Activated T-cell treated with anti-CD3 and anti-CD28 coated beads for 1 hour (primary cell): ENCODE data around the gene KIF9.
"Not testable (repeated sequence)": the region's sequence is repeated elsewhere in the genome, so short reads cannot be mapped to it uniquely, and the experiment has no call there.

Experiments used
- DNase-seq: peaks from one replicate; pipeline ENCODE4 v3.0.0-alpha.2; 2020; ENCODE audit warnings: low read depth

Gene KIF9

GRCh38 chr3:47250309-47251060, 32.1 kb downstream of the KIF9 start:
- no peak for DNase-seq

GRCh38 chr3:47247131-47248064, 35.2 kb downstream of the KIF9 start:
- no peak for DNase-seq

GRCh38 chr3:47245271-47245670, 37.3 kb downstream of the KIF9 start:
- DNase-seq = no peak

GRCh38 chr3:47244531-47245100, 38.0 kb downstream of the KIF9 start:
- no peak for DNase-seq

- DNase-seq = no peak
Measured at GRCh38 chr3:47243419-47244147, 39.0 kb downstream of the KIF9 start.

- no peak for DNase-seq
Measured at GRCh38 chr3:47239929-47240328, 42.7 kb downstream of the KIF9 start.

- DNase-seq = no peak
Measured at GRCh38 chr3:47238017-47238416, 44.6 kb downstream of the KIF9 start.

- DNase-seq = no peak
Measured at GRCh38 chr3:47228088-47228487, 54.5 kb downstream of the KIF9 start.

- DNase-seq = no peak
Measured at GRCh38 chr3:47227678-47228077, 54.9 kb downstream of the KIF9 start.

GRCh38 chr3:47225310-47225906, 57.2 kb downstream of the KIF9 start:
- no peak for DNase-seq

GRCh38 chr3:47223755-47224154, 58.8 kb downstream of the KIF9 start:
- no peak for DNase-seq

- no peak for DNase-seq
Measured at GRCh38 chr3:47221798-47222197, 60.8 kb downstream of the KIF9 start.

- no peak for DNase-seq
Measured at GRCh38 chr3:47210863-47211405, 71.7 kb downstream of the KIF9 start.

- not testable (repeated sequence) for DNase-seq
Measured at GRCh38 chr3:47206022-47206421, 76.6 kb downstream of the KIF9 start.

- no peak for DNase-seq
Measured at GRCh38 chr3:47204875-47205274, 77.7 kb downstream of the KIF9 start.

GRCh38 chr3:47202542-47202941, 80.1 kb downstream of the KIF9 start:
- no peak for DNase-seq

GRCh38 chr3:47197287-47197686, 85.3 kb downstream of the KIF9 start:
- no peak for DNase-seq

GRCh38 chr3:47194994-47195393, 87.6 kb downstream of the KIF9 start:
- no peak for DNase-seq

GRCh38 chr3:47193871-47194859, 88.4 kb downstream of the KIF9 start:
- no peak for DNase-seq

GRCh38 chr3:47186285-47186684, 96.3 kb downstream of the KIF9 start:
- no peak for DNase-seq
